K562 (cell line): ENCODE measurements around the gene KASH5. TPM values are rescaled to one million over a fixed set of nuclear protein-coding genes. Genes with fewer than 3 reads are reported as not detected.
A peak's percentile ranks its signal among the peaks of the same experiment; 100 is the strongest.

Source experiments
- BRCA1 ChIP-seq, 2 experiments: fragments of 450-650 bp in 1 of 2; sonication (generic) in 1 of 2; formaldehyde crosslinking in 1 of 2; IDR thresholded peaks; 2 replicates each; pipeline versions ENCODE4 v1.5.0 to v1.6.1; 2017 to 2020; ENCODE audit warnings: mild to moderate bottlenecking in 1 of 2, missing genetic modification reagents in 1 of 2
- CHD7 ChIP-seq: fragments of 200-600 bp; sonication (generic); IDR thresholded peaks from one replicate; pipeline ENCODE4 v1.6.1; 2012; ENCODE audit warnings: mild to moderate bottlenecking, low read depth, low read length, inconsistent platforms
- CREB3 ChIP-seq: fragments of 450-650 bp; conservative IDR thresholded peaks from 2 replicates; pipeline ENCODE4 v1.6.1; 2016; ENCODE audit warnings: missing genetic modification characterization, low read depth, mild to moderate bottlenecking, missing compliant biosample characterization, moderate library complexity
- HDAC6 ChIP-seq: IDR thresholded peaks from 2 replicates; pipeline ENCODE4 v1.6.1; 2012; ENCODE audit warnings: low read depth, mild to moderate bottlenecking, control low read depth, inconsistent platforms, low read length, moderate library complexity
- NRF1 ChIP-seq, 2 experiments: fragments of 450-650 bp; IDR thresholded peaks in 1 of 2; conservative IDR thresholded peaks in 1 of 2; 2 replicates each; pipeline ENCODE4 v1.6.1; 2014; ENCODE audit warnings: mild to moderate bottlenecking in 2 of 2
- SMARCA4 ChIP-seq: fragments of 450-650 bp; IDR thresholded peaks from 2 replicates; pipeline ENCODE4 v1.6.1; 2016
- polyA plus RNA-seq, 8 experiments: library from polyadenylated mRNA; depleted of rRNA in 4 of 8; stranded (reverse) in 5 of 8; unstranded in 3 of 8; fragments of >200 nt; fragmentation: Nextera tagmentation in 2 of 8; fragmentation: Illumina TruSeq in 1 of 8; extraction: Ambion mirVana in 2 of 8; extraction: Trizol in 1 of 8; gene quantifications; 2 replicates each; pipeline versions ENCODE4 v1.2.1 to v1.2.3, GENCODE V29; 2011 to 2014; ENCODE audit warnings: inconsistent platforms in 1 of 8, missing spikeins in 1 of 8
- total RNA-seq, 7 experiments: library from RNA; depleted of rRNA in 6 of 7; stranded (reverse); fragments of >200 nt in 6 of 7; fragmentation: Illumina TruSeq in 2 of 7; extraction: Trizol in 2 of 7; gene quantifications; 2 replicates each; pipeline versions ENCODE4 v1.2.1 to v1.2.3, GENCODE V29; 2011 to 2021; ENCODE audit warnings: low replicate concordance in 1 of 7
- TF ChIP-seq, protein P1 (sequence below): fragments of 250-450 bp; sonication (Bioruptor Pico); IDR thresholded peaks from 2 replicates; pipeline ENCODE4 v1.4.0; 2020; ENCODE audit warnings: borderline replicate concordance
- TF ChIP-seq, protein P2 (sequence below): fragments of 250-450 bp; sonication (Bioruptor Pico); IDR thresholded peaks from 2 replicates; pipeline ENCODE4 v1.5.0; 2021; ENCODE audit warnings: mild to moderate bottlenecking, moderate library complexity

The KASH5 gene
- total and polyA plus RNA-seq, 9 of the 15 experiments (the other 6 are each of a cell fraction or from before 2014, with no cell fraction given), result 0.07 to 0.84 (median 0.34) TPM; not detected in 1

DNA sequence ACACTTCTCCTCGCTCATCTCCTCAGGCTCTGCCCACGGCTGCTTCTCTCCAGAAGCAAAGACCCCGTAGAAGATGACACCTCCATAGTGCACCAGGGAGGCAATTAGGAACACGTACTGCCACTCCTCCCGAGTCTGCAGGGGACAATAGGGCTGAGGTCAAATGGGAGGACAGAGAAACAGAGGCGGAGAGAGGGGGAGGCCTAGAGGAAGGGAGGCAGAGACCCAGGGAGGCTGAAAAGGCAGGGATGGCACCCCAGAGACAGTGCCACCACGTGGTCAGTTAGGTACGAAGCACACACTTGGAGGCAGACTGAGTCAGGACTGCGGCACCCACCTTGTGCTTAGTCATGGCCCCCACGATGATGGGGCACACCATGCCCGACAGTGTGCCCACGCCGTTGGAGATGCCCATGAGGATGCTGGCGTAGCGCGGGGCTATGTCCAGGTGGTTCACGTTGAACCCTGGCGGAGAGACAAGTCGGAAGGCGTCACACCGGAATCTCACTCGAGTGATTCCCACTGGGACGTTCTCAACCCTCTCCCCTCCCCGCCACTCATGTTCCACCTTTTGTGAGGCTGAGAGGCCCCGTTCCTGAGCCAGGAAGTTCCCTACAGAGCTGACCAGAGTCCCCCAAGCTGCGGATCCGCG, 42.8 kb downstream of the KASH5 start (continued):
- TF ChIP-seq, protein P1, sequence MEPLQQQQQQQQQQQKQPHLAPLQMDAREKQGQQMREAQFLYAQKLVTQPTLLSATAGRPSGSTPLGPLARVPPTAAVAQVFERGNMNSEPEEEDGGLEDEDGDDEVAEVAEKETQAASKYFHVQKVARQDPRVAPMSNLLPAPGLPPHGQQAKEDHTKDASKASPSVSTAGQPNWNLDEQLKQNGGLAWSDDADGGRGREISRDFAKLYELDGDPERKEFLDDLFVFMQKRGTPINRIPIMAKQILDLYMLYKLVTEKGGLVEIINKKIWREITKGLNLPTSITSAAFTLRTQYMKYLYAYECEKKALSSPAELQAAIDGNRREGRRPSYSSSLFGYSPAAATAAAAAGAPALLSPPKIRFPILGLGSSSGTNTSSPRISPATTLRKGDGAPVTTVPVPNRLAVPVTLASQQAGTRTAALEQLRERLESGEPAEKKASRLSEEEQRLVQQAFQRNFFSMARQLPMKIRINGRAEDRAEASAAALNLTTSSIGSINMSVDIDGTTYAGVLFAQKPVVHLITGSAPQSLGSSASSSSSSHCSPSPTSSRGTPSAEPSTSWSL, result no peak
- TF ChIP-seq SMARCA4 (0 out of 2 replicates have a peak, but pooled peaks have one; percentile 9), CREB3 (tag) (no peak), HDAC6 (no peak), BRCA1 (IDR thresholded peaks at IDR 0.05) (no peak), BRCA1 (CRISPR knock-in tag; IDR thresholded peaks at IDR 0.05) (no peak), CHD7 (no peak), NRF1 (conservative IDR thresholded peaks at IDR 0.05 in 1 of 2, IDR thresholded peaks at IDR 0.05 in 1 of 2) (no peak)
- TF ChIP-seq, protein P2, sequence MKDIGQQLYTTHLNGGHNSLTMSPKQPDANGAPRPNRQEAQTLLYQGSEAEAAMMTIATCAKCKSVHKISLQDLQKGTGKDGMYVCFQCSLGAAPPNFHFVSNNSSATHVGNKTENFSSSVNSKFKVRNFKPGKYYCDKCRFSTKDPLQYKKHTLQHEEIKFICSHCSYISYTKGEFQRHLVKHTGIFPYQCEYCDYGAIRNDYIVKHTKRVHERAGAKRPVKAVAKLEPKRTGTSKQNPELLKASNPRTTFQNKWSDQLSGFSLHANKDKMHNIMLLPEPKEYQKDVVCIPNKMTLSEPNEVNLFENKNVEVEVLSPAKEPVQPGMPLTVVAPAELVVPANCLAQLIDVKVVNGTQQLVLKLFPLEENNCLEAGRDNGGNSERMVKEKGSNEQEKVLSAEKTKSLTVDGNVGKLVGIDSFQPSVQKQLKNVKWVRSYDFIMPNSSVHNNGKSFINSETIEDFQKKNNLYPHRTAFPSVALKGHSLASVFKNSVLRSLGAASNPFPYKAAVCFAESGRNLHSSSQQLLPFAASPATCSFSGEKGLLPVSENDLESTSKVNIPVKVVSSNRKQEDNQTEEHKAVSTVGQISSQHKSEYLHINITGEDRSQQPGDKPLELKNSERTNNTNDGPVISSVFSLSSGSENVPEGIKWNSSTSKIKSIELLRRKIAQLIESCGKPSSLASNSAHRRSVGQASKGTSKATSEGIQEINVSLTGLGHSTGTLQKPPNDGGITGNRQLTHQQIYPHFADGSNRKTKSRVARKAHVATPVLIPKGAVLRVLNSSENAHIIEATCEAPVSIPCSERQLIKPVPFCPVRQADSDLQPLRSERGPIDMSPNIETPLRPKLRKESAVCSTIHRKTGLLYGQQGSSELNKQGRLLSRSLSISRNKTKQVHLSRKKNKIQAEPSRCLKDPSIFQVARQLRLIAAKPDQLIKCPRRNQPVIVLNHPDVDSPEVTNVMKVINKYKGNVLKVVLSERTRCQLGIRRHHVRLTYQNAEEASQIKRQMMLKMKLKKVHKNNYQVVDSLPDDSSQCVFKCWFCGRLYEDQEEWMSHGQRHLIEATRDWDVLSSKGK, result no peak
